B cell (primary cell): ENCODE results near the gene PRKACB. TPM values are rescaled to one million over a fixed set of nuclear protein-coding genes. Genes with fewer than 3 reads are reported as not detected.

ENCODE experiments used
- ATAC-seq: fragments of 200-7000 bp; cut with Tn5 transposase; one replicate; pipeline ENCODE4 v1.10.0; 2021; ENCODE audit warnings: low read depth, mild to moderate bottlenecking, moderate number of reproducible peaks, moderate library complexity
- CTCF ChIA-PET: fragments of 350-600 bp; sonication (Branson Sonifier 250); formaldehyde crosslinking; loops from one replicate; lab custom pipeline; 2021; ENCODE audit warnings: antibody characterized with exemption, inconsistent platforms; lab: Charles Lee
- POLR2A ChIA-PET: fragments of 350-600 bp; sonication (Branson Sonifier 250); formaldehyde crosslinking; loops from one replicate; lab custom pipeline; 2021; ENCODE audit warnings: antibody characterized with exemption; lab: Charles Lee
- DNase-seq: peaks from one replicate; pipeline ENCODE4 v3.0.0; 2013
- H2AFZ ChIP-seq: 2 replicates; pipeline ENCODE4 v1.6.1; 2012; ENCODE audit warnings: mild to moderate bottlenecking, low read depth, low read length; ENCODE audit not compliant: insufficient read depth, poor library complexity, severe bottlenecking
- H3K27ac ChIP-seq, 2 donors: 1 replicate in 1 of 2; 2 replicates in 1 of 2; pipeline ENCODE4 v1.5.1; 2012 to 2013; ENCODE audit warnings: low read length in 2 of 2, mild to moderate bottlenecking in 2 of 2, moderate library complexity in 1 of 2
- H3K27me3 ChIP-seq, 4 experiments: fragments of 200-600 bp in 1 of 4; sonication (generic) in 1 of 4; replicated peaks in 1 of 4; 1 replicate in 2 of 4; 2 replicates in 2 of 4; pipeline versions ENCODE4 v1.6.1 to v1.7.0; 2013 to 2016; ENCODE audit warnings: low read length in 3 of 4, mild to moderate bottlenecking in 2 of 4, mixed read lengths in 1 of 4, moderate library complexity in 1 of 4; ENCODE audit not compliant: insufficient read depth in 4 of 4, control insufficient read depth in 3 of 4; ENCODE audit errors: control extremely low read depth in 1 of 4
- H3K36me3 ChIP-seq, 2 experiments: replicated peaks in 1 of 2; 1 replicate in 1 of 2; 2 replicates in 1 of 2; pipeline versions ENCODE4 v1.6.1 to v1.7.1; 2013; ENCODE audit warnings: low read length in 1 of 2; ENCODE audit not compliant: insufficient read depth in 2 of 2, control insufficient read depth in 1 of 2; ENCODE audit errors: control extremely low read depth in 1 of 2, extremely low read depth in 1 of 2
- H3K4me1 ChIP-seq, 2 donors: fragments of 200-600 bp in 1 of 2; sonication (generic) in 1 of 2; 1 replicate in 1 of 2; 2 replicates in 1 of 2; pipeline versions ENCODE4 v1.5.1 to v1.6.1; 2013 to 2017; ENCODE audit warnings: low read length in 2 of 2; ENCODE audit not compliant: control insufficient read depth in 2 of 2, insufficient read depth in 2 of 2
- H3K4me2 ChIP-seq: replicated peaks from 2 replicates; pipeline ENCODE3; 2012; ENCODE audit warnings: mild to moderate bottlenecking, low read depth, low read length; ENCODE audit not compliant: poor library complexity, severe bottlenecking
- H3K4me3 ChIP-seq, 5 experiments: fragments of 200-600 bp in 1 of 5; sonication (generic) in 1 of 5; 1 replicate in 3 of 5; 2 replicates in 2 of 5; pipeline versions ENCODE4 v1.5.1 to v1.7.0; 2011 to 2016; ENCODE audit warnings: low read length in 4 of 5, mild to moderate bottlenecking in 4 of 5, low read depth in 2 of 5, control low read depth in 1 of 5, moderate library complexity in 1 of 5; ENCODE audit not compliant: insufficient read depth in 1 of 5; ENCODE audit errors: control extremely low read depth in 1 of 5, extremely low read depth in 1 of 5
- H3K79me2 ChIP-seq: fragments of 200-600 bp; sonication (generic); one replicate; pipeline ENCODE4 v1.6.0; 2016; ENCODE audit warnings: low read length; ENCODE audit not compliant: control insufficient read depth, insufficient read depth
- H3K9ac ChIP-seq: fragments of 200-600 bp; sonication (generic); 2 replicates; pipeline ENCODE4 v1.6.1; 2017; ENCODE audit warnings: mild to moderate bottlenecking, low read length, moderate library complexity
- H3K9me3 ChIP-seq, 3 donors: one replicate each; pipeline versions ENCODE4 v1.6.1 to v1.7.1; 2013; ENCODE audit warnings: low read length in 2 of 3; ENCODE audit not compliant: control insufficient read depth in 2 of 3, insufficient read depth in 1 of 3; ENCODE audit errors: control extremely low read depth in 1 of 3
- H4K20me1 ChIP-seq: 2 replicates; pipeline ENCODE4 v1.6.0; 2012; ENCODE audit warnings: mild to moderate bottlenecking, low read length; ENCODE audit not compliant: insufficient read depth, control insufficient read depth, poor library complexity, severe bottlenecking
- H3K27ac Mint-ChIP-seq: one replicate; pipeline ENCODE4 v1.8.0; 2021; ENCODE audit warnings: mixed read lengths
- H3K27me3 Mint-ChIP-seq: one replicate; pipeline ENCODE4 v1.8.0; 2021; ENCODE audit warnings: mixed read lengths
- H3K4me1 Mint-ChIP-seq: one replicate; pipeline ENCODE4 v1.8.0; 2021; ENCODE audit warnings: mixed read lengths
- H3K4me3 Mint-ChIP-seq: one replicate; pipeline ENCODE4 v1.8.0; 2021; ENCODE audit warnings: mixed read lengths
- H3K9me3 Mint-ChIP-seq: one replicate; pipeline ENCODE4 v1.8.0; 2022; ENCODE audit warnings: mixed read lengths; ENCODE audit not compliant: insufficient read depth
- CTCF ChIP-seq: fragments of 200-600 bp; IDR thresholded peaks from one replicate; pipeline ENCODE4 v1.8.0; 2022; ENCODE audit warnings: antibody characterized with exemption, mild to moderate bottlenecking
- EZH2 ChIP-seq: IDR thresholded peaks from 2 replicates; pipeline ENCODE4 v1.6.1; 2012; ENCODE audit warnings: borderline replicate concordance, low read depth, mild to moderate bottlenecking, moderate library complexity, low read length; ENCODE audit not compliant: insufficient read depth, poor library complexity, severe bottlenecking
- WGBS: methylation state at CpG from one replicate; pipeline ENCODE4 v1.1.5; 2013; ENCODE audit warnings: missing lambda C conversion rate; ENCODE audit not compliant: insufficient coverage; 5-methylcytosine and 5-hydroxymethylcytosine counted together
- intact Hi-C: fragments of 100-400 bp; cut with micrococcal nuclease; formaldehyde crosslinking; loops from one replicate; pipeline ENCODE4 v1.10.0; 2022
- polyA plus RNA-seq: library from polyadenylated mRNA; depleted of rRNA; stranded (reverse); fragments of >200 nt; gene quantifications from 2 replicates; pipeline ENCODE4 v1.2.3, GENCODE V29; 2012
- total RNA-seq, 2 donors: library from RNA; stranded (reverse); fragments of 120-200 nt in 1 of 2; gene quantifications; 1 replicate in 1 of 2; 2 replicates in 1 of 2; pipeline versions ENCODE4 v1.2.3 to v1.2.4, GENCODE V29; 2013 to 2022

Gene PRKACB
- total and polyA plus RNA-seq, 2 donors (not counting 1 experiment from before 2014, with no cell fraction given), result 14.9 to 53.9 TPM

- intact Hi-C loops, result no loop called here
- CTCF ChIA-PET, result no interaction called here
- no peak overlapping the region for H3K9ac ChIP-seq
Observed at GRCh38 chr1:84278905-84279304, 134.8 kb downstream of the PRKACB start.

GRCh38 chr1:84280912-84281311, 136.8 kb downstream of the PRKACB start:
- H3K9me3 Mint-ChIP-seq, result peaks cover 2% of the 10 kb centered on the region
- DNase-seq (no peak), ATAC-seq (no peak)
- POLR2A ChIA-PET, result no interaction called here
- Histone ChIP-seq H3K9me3 (peaks cover 0 to 3% (median 0%) of the 10 kb centered on the region in 3 donors), H3K4me3 (no peak overlapping the region), H3K4me2 (no peak overlapping the region), H3K79me2 (no peaks in the 10 kb centered on the region), H4K20me1 (no peaks in the 10 kb centered on the region), H3K27me3 (no peaks in the 10 kb centered on the region), H3K9ac (no peak overlapping the region), H3K36me3 (no peaks in the 10 kb centered on the region), H3K4me1 (no peaks in the 10 kb centered on the region), H2AFZ (no peak overlapping the region), H3K27ac (no peak overlapping the region)
- H3K27ac Mint-ChIP-seq, result no peak overlapping the region
- H3K4me1 Mint-ChIP-seq, result no peaks in the 10 kb centered on the region
- CTCF ChIA-PET, result no interaction called here
- TF ChIP-seq CTCF (no peak), EZH2 (no peak)
- H3K4me3 Mint-ChIP-seq, result no peak overlapping the region
- intact Hi-C loops, result no loop called here
- H3K27me3 Mint-ChIP-seq, result peaks cover 13% of the 10 kb centered on the region

More at GRCh38 chr1:84278905-84279304, 134.8 kb downstream of the PRKACB start:
- H3K4me2 ChIP-seq, result no peak overlapping the region
- H3K27me3 ChIP-seq, result no peaks in the 10 kb centered on the region
- H3K27ac Mint-ChIP-seq, result no peak overlapping the region
- H3K27ac ChIP-seq, result no peak overlapping the region
- no peaks in the 10 kb centered on the region for H3K79me2 ChIP-seq
- H3K4me1 Mint-ChIP-seq, result peaks cover 4% of the 10 kb centered on the region
- H3K4me3 ChIP-seq, result no peak overlapping the region
- POLR2A ChIA-PET, result no interaction called here
- no peak overlapping the region for H3K4me3 Mint-ChIP-seq
- no peaks in the 10 kb centered on the region for H4K20me1 ChIP-seq
- no peaks in the 10 kb centered on the region for H3K9me3 Mint-ChIP-seq
- no peaks in the 10 kb centered on the region for H3K4me1 ChIP-seq
- H2AFZ ChIP-seq, result no peak overlapping the region
- 94% methylated on average over 4 of the region's 7 CpGs for WGBS
- ATAC-seq, result no peak
- H3K27me3 Mint-ChIP-seq, result peaks cover 4% of the 10 kb centered on the region
- DNase-seq, result no peak
- TF ChIP-seq EZH2 (no peak), CTCF (no peak)
- no peaks in the 10 kb centered on the region for H3K36me3 ChIP-seq
- peaks cover 0 to 1% (median 0%) of the 10 kb centered on the region in 3 donors for H3K9me3 ChIP-seq
